H1 (cell line): ENCODE results near the gene KPNA4. TPM values are rescaled to one million over a fixed set of nuclear protein-coding genes. Genes with fewer than 3 reads are reported as not detected.

Experiments
- CTCF ChIA-PET: fragments of 300-600 bp; sonication (Branson Sonifier 250); formaldehyde crosslinking; loops from one replicate; lab custom pipeline; 2021; ENCODE audit not compliant: partially characterized antibody; lab: Charles Lee
- POLR2A ChIA-PET: fragments of 300-600 bp; sonication (Branson Sonifier 250); formaldehyde crosslinking; loops from one replicate; lab custom pipeline; 2021; ENCODE audit warnings: inconsistent platforms; ENCODE audit not compliant: partially characterized antibody; lab: Charles Lee
- DNase-seq, 2 experiments: peaks; one replicate each; pipeline versions ENCODE4 v3.0.0 to v3.0.0-alpha.2; 2010 to 2022; ENCODE audit warnings: low spot score in 2 of 2, low read depth in 1 of 2, mixed read lengths in 1 of 2
- FAIRE-seq: peaks from 2 replicates; lab custom pipeline; 2011; peaks lifted over from hg19 to GRCh38; lab: Jason Lieb, UNC
- H2AFZ ChIP-seq: 2 replicates; pipeline ENCODE4 v1.8.1; 2012; ENCODE audit warnings: low read length, inconsistent platforms
- H2AK5ac ChIP-seq: 2 replicates; pipeline ENCODE4 v1.6.1; 2013; ENCODE audit warnings: low read depth, low read length
- H2BK120ac ChIP-seq: replicated peaks from 2 replicates; pipeline ENCODE3; 2013; ENCODE audit warnings: low read depth, low read length, inconsistent platforms
- H2BK12ac ChIP-seq: 2 replicates; pipeline ENCODE4 v1.6.1; 2013; ENCODE audit warnings: low read depth, low read length
- H2BK15ac ChIP-seq: 2 replicates; pipeline ENCODE4 v1.6.1; 2013; ENCODE audit warnings: low read length
- H2BK20ac ChIP-seq: 2 replicates; pipeline ENCODE4 v1.6.1; 2013; ENCODE audit warnings: low read length
- H2BK5ac ChIP-seq: 2 replicates; pipeline ENCODE4 v1.6.1; 2013; ENCODE audit warnings: low read depth, low read length
- H3K14ac ChIP-seq: 2 replicates; pipeline ENCODE4 v1.6.1; 2013; ENCODE audit warnings: inconsistent platforms; ENCODE audit not compliant: insufficient read length
- H3K18ac ChIP-seq: 2 replicates; pipeline ENCODE4 v1.6.1; 2013; ENCODE audit warnings: low read length; ENCODE audit errors: extremely low read depth
- H3K23ac ChIP-seq: 2 replicates; pipeline ENCODE4 v1.6.1; 2013; ENCODE audit warnings: inconsistent platforms; ENCODE audit not compliant: insufficient read length
- H3K23me2 ChIP-seq: 2 replicates; pipeline ENCODE4 v1.6.1; 2013; ENCODE audit warnings: low read depth, low read length
- H3K27ac ChIP-seq: 2 replicates; pipeline ENCODE4 v1.6.1; 2011; ENCODE audit warnings: low read depth, low read length, inconsistent platforms
- H3K27me3 ChIP-seq, 4 experiments: replicated peaks in 1 of 4; 1 replicate in 1 of 4; 2 replicates in 3 of 4; pipeline versions ENCODE4 v1.6.1 to v1.8.1; 2011 to 2013; ENCODE audit warnings: low read length in 3 of 4, mild to moderate bottlenecking in 3 of 4, inconsistent platforms in 2 of 4, mixed read lengths in 2 of 4, moderate library complexity in 1 of 4; ENCODE audit not compliant: control insufficient read depth in 3 of 4, insufficient read depth in 3 of 4; ENCODE audit errors: extremely low read depth in 1 of 4
- H3K36me3 ChIP-seq, 4 experiments: 2 replicates each; pipeline versions ENCODE4 v1.6.1 to v1.8.1; 2011 to 2013; ENCODE audit warnings: mild to moderate bottlenecking in 4 of 4, low read length in 3 of 4, moderate library complexity in 2 of 4, control low read depth in 1 of 4, inconsistent platforms in 1 of 4; ENCODE audit not compliant: insufficient read depth in 4 of 4, control insufficient read depth in 2 of 4
- H3K4ac ChIP-seq: replicated peaks from 2 replicates; pipeline ENCODE3; 2013; ENCODE audit warnings: low read length, low read depth, mixed read lengths, inconsistent platforms; ENCODE audit not compliant: insufficient read length
- H3K4me1 ChIP-seq, 4 experiments: replicated peaks in 1 of 4; 1 replicate in 1 of 4; 2 replicates in 3 of 4; pipeline versions ENCODE4 v1.6.1 to v1.8.1; 2011 to 2013; ENCODE audit warnings: low read length in 3 of 4, inconsistent platforms in 2 of 4, mixed read lengths in 1 of 4; ENCODE audit not compliant: insufficient read depth in 4 of 4, control insufficient read depth in 3 of 4
- H3K4me2 ChIP-seq, 2 experiments: 2 replicates each; pipeline versions ENCODE4 v1.6.1 to v1.8.1; 2011 to 2013; ENCODE audit warnings: low read depth in 2 of 2, low read length in 2 of 2, control low read depth in 1 of 2, inconsistent platforms in 1 of 2, mild to moderate bottlenecking in 1 of 2; ENCODE audit not compliant: insufficient read depth in 1 of 2
- H3K4me3 ChIP-seq, 4 experiments: fragments of 200-600, 300-600 bp in 1 of 4; sonication (generic), shearing (Covaris generic), sonication (Bioruptor Twin) in 1 of 4; 2 replicates each; pipeline versions ENCODE4 v1.5.1 to v1.8.1; 2011 to 2016; ENCODE audit warnings: low read length in 4 of 4, low read depth in 3 of 4, control low read depth in 2 of 4, inconsistent platforms in 2 of 4, mild to moderate bottlenecking in 2 of 4, mixed read lengths in 1 of 4, moderate library complexity in 1 of 4; ENCODE audit not compliant: insufficient read depth in 2 of 4; ENCODE audit errors: extremely low read depth in 1 of 4
- H3K56ac ChIP-seq: replicated peaks from 2 replicates; pipeline ENCODE3; 2013; ENCODE audit warnings: low read depth, mild to moderate bottlenecking, mixed read lengths, low read length, inconsistent platforms; ENCODE audit not compliant: insufficient read length
- H3K79me1 ChIP-seq: 2 replicates; pipeline ENCODE4 v1.6.1; 2013; ENCODE audit warnings: low read depth, low read length, control low read depth
- H3K79me2 ChIP-seq, 2 experiments: 2 replicates each; pipeline versions ENCODE4 v1.6.1 to v1.8.1; 2012 to 2013; ENCODE audit warnings: low read length in 2 of 2, mild to moderate bottlenecking in 2 of 2, inconsistent platforms in 1 of 2; ENCODE audit not compliant: insufficient read depth in 2 of 2, control insufficient read depth in 1 of 2
- H3K9ac ChIP-seq, 4 experiments: replicated peaks in 1 of 4; 1 replicate in 1 of 4; 2 replicates in 3 of 4; pipeline versions ENCODE4 v1.6.1 to v1.8.1; 2011 to 2013; ENCODE audit warnings: low read depth in 3 of 4, low read length in 3 of 4, control low read depth in 2 of 4, mild to moderate bottlenecking in 2 of 4, moderate library complexity in 2 of 4, inconsistent platforms in 1 of 4; ENCODE audit errors: extremely low read depth in 1 of 4
- H3K9me3 ChIP-seq, 2 experiments: 2 replicates each; pipeline versions ENCODE4 v1.6.1 to v1.8.1; 2012 to 2013; ENCODE audit warnings: mild to moderate bottlenecking in 2 of 2, moderate library complexity in 2 of 2, control low read depth in 1 of 2, inconsistent platforms in 1 of 2, low read depth in 1 of 2, low read length in 1 of 2, mixed read lengths in 1 of 2; ENCODE audit not compliant: insufficient read depth in 2 of 2
- H4K20me1 ChIP-seq, 2 experiments: replicated peaks in 1 of 2; 2 replicates each; pipeline versions ENCODE3 to v1.8.1; 2011 to 2013; ENCODE audit warnings: inconsistent platforms in 2 of 2, low read length in 2 of 2, mild to moderate bottlenecking in 1 of 2; ENCODE audit not compliant: insufficient read depth in 2 of 2, control insufficient read depth in 1 of 2
- H4K5ac ChIP-seq: 2 replicates; pipeline ENCODE4 v1.6.1; 2013; ENCODE audit warnings: low read length, low read depth, mixed read lengths, inconsistent platforms; ENCODE audit not compliant: insufficient read length
- H4K8ac ChIP-seq: 2 replicates; pipeline ENCODE4 v1.8.0; 2013; ENCODE audit warnings: mild to moderate bottlenecking, moderate library complexity, low read length, inconsistent platforms; ENCODE audit not compliant: insufficient read depth; ENCODE audit errors: extremely low read depth
- H4K91ac ChIP-seq: replicated peaks from 2 replicates; pipeline ENCODE3; 2013; ENCODE audit warnings: low read length, mixed read lengths, inconsistent platforms; ENCODE audit not compliant: insufficient read length
- ASH2L ChIP-seq: fragments of 200-600, 300-600 bp; sonication (generic); IDR thresholded peaks from one replicate; pipeline ENCODE4 v1.7.1; 2017; ENCODE audit warnings: low read length
- BCL11A ChIP-seq, 2 experiments: IDR thresholded peaks; one replicate each; pipeline ENCODE4 v1.6.1; 2011; ENCODE audit warnings: low read depth in 2 of 2, low read length in 2 of 2, mild to moderate bottlenecking in 2 of 2
- CBX5 ChIP-seq: fragments of 300-800, 300-1000 bp; sonication (generic); IDR thresholded peaks from 2 replicates; pipeline ENCODE4 v1.7.1; 2016; ENCODE audit warnings: antibody characterized with exemption, low read length, low read depth
- CTBP2 ChIP-seq: IDR thresholded peaks from 2 replicates; pipeline ENCODE4 v1.7.0; 2011; ENCODE audit warnings: borderline replicate concordance, mild to moderate bottlenecking, moderate library complexity, mixed read lengths, low read length; ENCODE audit not compliant: insufficient read depth, insufficient read length
- HDAC6 ChIP-seq: IDR thresholded peaks from one replicate; pipeline ENCODE4 v1.7.1; 2012; ENCODE audit warnings: low read depth, mild to moderate bottlenecking, inconsistent platforms, low read length, moderate library complexity
- PHF8 ChIP-seq: fragments of 200-600 bp; sonication (generic); conservative IDR thresholded peaks from 2 replicates; pipeline ENCODE4 v1.7.1; 2012; ENCODE audit warnings: low read depth, mild to moderate bottlenecking, inconsistent platforms, low read length, moderate library complexity
- RAD21 ChIP-seq, 2 experiments: IDR thresholded peaks in 1 of 2; conservative IDR thresholded peaks in 1 of 2; 2 replicates each; pipeline ENCODE4 v1.6.1; 2011; ENCODE audit warnings: low read depth in 2 of 2, low read length in 2 of 2, improper control_type of control experiment in 1 of 2, inconsistent platforms in 1 of 2, mild to moderate bottlenecking in 1 of 2, moderate library complexity in 1 of 2
- RBBP5 ChIP-seq: IDR thresholded peaks from 2 replicates; pipeline ENCODE4 v1.7.1; 2012; ENCODE audit warnings: low read depth, mild to moderate bottlenecking, inconsistent platforms, low read length, moderate library complexity, borderline replicate concordance
- SP2 ChIP-seq: IDR thresholded peaks from 2 replicates; pipeline ENCODE4 v1.6.1; 2012; ENCODE audit warnings: mild to moderate bottlenecking, low read length, inconsistent platforms
- YY1 ChIP-seq: IDR thresholded peaks from 2 replicates; pipeline ENCODE4 v1.6.1; 2011; ENCODE audit warnings: low read depth, mild to moderate bottlenecking, low read length
- WGBS, 2 experiments: shearing (Covaris generic) in 1 of 2; methylation state at CpG; one replicate each; pipeline versions ENCODE4 v1.1.6 to v1.1.7; 2013 to 2015; ENCODE audit warnings: low lambda C conversion rate in 2 of 2, mixed read lengths in 2 of 2, inconsistent platforms in 1 of 2, low coverage in 1 of 2, missing lambda C conversion rate in 1 of 2; ENCODE audit not compliant: insufficient replicate concordance in 2 of 2, insufficient coverage in 1 of 2, insufficient read length in 1 of 2; ENCODE audit errors: extremely low coverage in 1 of 2, missing lambda C conversion rate in 1 of 2; 5-methylcytosine and 5-hydroxymethylcytosine counted together
- polyA plus RNA-seq, 7 experiments: library from polyadenylated mRNA; depleted of rRNA in 3 of 7; stranded (reverse) in 5 of 7; unstranded in 2 of 7; fragments of >200 nt in 5 of 7; fragments of 200-250 nt in 2 of 7; gene quantifications; 1 replicate in 5 of 7; 2 replicates in 1 of 7; 4 replicates in 1 of 7; pipeline versions ENCODE4 v1.2.1 to v1.2.3, GENCODE V29; 2011 to 2013; ENCODE audit warnings: missing spikeins in 2 of 7, mixed read lengths in 2 of 7
- total RNA-seq: library from RNA; stranded (reverse); fragmentation: NEBNext Ultra II Directional; extraction: Animal tissue kit (Norgen Biotek cat#: 25700); gene quantifications from 2 replicates; pipeline ENCODE4 v1.2.1, GENCODE V29; 2021
- TF ChIP-seq, protein P1 (sequence below): IDR thresholded peaks from 2 replicates; pipeline ENCODE4 v1.6.1; 2011; ENCODE audit warnings: low read length, improper control_type of control experiment

Gene KPNA4
- total and polyA plus RNA-seq, 2 of the 8 experiments (the other 6 are each of a cell fraction or from before 2014, with no cell fraction given), result 13.2 to 81.9 TPM

DNA sequence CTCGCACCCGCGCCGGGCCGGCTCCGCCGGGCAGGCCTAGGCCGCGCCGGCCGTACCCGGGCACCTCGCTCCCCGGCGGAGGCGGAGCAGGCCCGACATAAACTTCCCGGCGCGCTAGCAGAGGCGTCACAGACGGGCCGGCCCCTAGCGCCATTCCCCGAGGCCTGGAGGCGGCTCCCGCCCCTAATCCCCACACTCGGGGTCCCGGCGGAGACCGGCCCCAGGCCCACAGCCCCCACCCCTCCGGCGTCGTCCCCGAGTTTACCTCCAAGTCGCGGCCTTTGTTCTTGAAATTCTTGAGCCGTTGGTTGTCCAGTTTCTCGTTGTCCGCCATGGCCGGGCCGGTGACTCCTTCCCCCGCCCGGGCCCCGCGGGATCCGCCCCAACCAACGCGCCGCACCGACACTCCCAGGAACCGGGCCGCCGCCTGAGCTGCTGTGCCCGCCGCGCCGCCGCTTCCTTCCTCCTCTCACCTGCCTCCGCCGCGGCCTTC, 376 bp downstream of the KPNA4 start:
- Histone ChIP-seq H3K23ac (no peak overlapping the region), H2BK120ac (no peak overlapping the region), H2AK5ac (no peak overlapping the region), H3K79me2 (peaks cover 8 to 50% of the 10 kb centered on the region in 2 experiments), H4K8ac (peak overlapping the region; percentile 88; the same call in 1 of the 2 replicates), H2BK12ac (no peak overlapping the region), H3K4ac (no peak overlapping the region), H3K79me1 (no peaks in the 10 kb centered on the region), H3K9me3 (peaks cover 7 to 8% of the 10 kb centered on the region in 2 experiments; a peak in 2 of 4 replicates), H4K91ac (no peak overlapping the region), H3K4me2 (peak overlapping the region; percentile 45 to 76; a peak in 3 of 4 replicates), H4K5ac (peak overlapping the region; percentile 29), H3K4me3 (peak overlapping the region; percentile 75 to 91 (median 80)), H3K27me3 (no peaks in the 10 kb centered on the region), H2BK15ac (no peak overlapping the region), H3K36me3 (peaks cover 0 to 8% (median 4%) of the 10 kb centered on the region in 4 experiments; a peak in 2 of 8 replicates), H3K23me2 (peaks cover 8% of the 10 kb centered on the region; the same call in 1 of the 2 replicates), H3K9ac (peak overlapping the region; percentile 60 to 97 (median 74)), H3K56ac (peak overlapping the region; percentile 37), H3K27ac (peak overlapping the region; percentile 78; the same call in 1 of the 2 replicates), H3K4me1 (peaks cover 0 to 4% (median 1%) of the 10 kb centered on the region in 4 experiments; a peak in 4 of 7 replicates), H3K18ac (no peak overlapping the region), H3K14ac (no peak overlapping the region), H2BK5ac (no peak overlapping the region), H4K20me1 (peaks cover 2 to 10% of the 10 kb centered on the region in 2 experiments), H2AFZ (no peak overlapping the region), H2BK20ac (no peak overlapping the region)
- FAIRE-seq (no peak), DNase-seq (peak in 1 of 2 experiments; percentile 85)
- ChIA-PET POLR2A (interaction anchor here (1.2 to 4.4 kb wide), 4 partner anchors 11 to 191 kb away, joined by 4 to 25 read pairs (median 14); partner anchors contain the start of genes PPM1L and TRIM59), CTCF (interaction anchor here (1.5 kb wide), 1 partner anchor 53 kb away, joined by 3 read pairs; no protein-coding TSS in a partner anchor)
- WGBS, 2 experiments, result 0% methylated on average over 4 of the region's 62 CpGs; no CpG with 5 or more reads in 1 of the 2 experiments
- TF ChIP-seq HDAC6 (no peak), RAD21 (IDR thresholded peaks at IDR 0.05 in 1 of 2, conservative IDR thresholded peaks at IDR 0.05 in 1 of 2; ENCODE audit: low read depth in 2 of 2, low read length in 2 of 2) (no peak), CBX5 (no peak), YY1 (peak; percentile 62), BCL11A (IDR thresholded peaks at IDR 0.05; ENCODE audit: low read depth in 2 of 2, low read length in 2 of 2) (no peak), ASH2L (peak; percentile 23), SP2 (no peak), CTBP2 (no peak), RBBP5 (peak; percentile 73; the same call in 1 of the 2 replicates), PHF8 (peak; percentile 67)
- TF ChIP-seq, protein P1, sequence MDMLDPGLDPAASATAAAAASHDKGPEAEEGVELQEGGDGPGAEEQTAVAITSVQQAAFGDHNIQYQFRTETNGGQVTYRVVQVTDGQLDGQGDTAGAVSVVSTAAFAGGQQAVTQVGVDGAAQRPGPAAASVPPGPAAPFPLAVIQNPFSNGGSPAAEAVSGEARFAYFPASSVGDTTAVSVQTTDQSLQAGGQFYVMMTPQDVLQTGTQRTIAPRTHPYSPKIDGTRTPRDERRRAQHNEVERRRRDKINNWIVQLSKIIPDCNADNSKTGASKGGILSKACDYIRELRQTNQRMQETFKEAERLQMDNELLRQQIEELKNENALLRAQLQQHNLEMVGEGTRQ, result no peak
